Panc1 (cell line): ENCODE data around the gene SH2D1A.

Experiments used
- CTCF ChIP-seq: fragments of 450-650 bp; IDR thresholded peaks from 2 replicates; pipeline ENCODE4 v1.5.1; 2017; ENCODE audit warnings: mild to moderate bottlenecking
- REST ChIP-seq, 2 experiments: IDR thresholded peaks; 2 replicates each; pipeline ENCODE4 v1.6.1; 2011 to 2012; ENCODE audit warnings: low read depth in 2 of 2, control low read depth in 1 of 2, low read length in 1 of 2, mild to moderate bottlenecking in 1 of 2, moderate library complexity in 1 of 2; ENCODE audit not compliant: insufficient read depth in 1 of 2
- TCF7L2 ChIP-seq: IDR thresholded peaks from 2 replicates; pipeline ENCODE4 v1.6.1; 2011; ENCODE audit warnings: mild to moderate bottlenecking, low read depth, low read length, inconsistent platforms

DNA sequence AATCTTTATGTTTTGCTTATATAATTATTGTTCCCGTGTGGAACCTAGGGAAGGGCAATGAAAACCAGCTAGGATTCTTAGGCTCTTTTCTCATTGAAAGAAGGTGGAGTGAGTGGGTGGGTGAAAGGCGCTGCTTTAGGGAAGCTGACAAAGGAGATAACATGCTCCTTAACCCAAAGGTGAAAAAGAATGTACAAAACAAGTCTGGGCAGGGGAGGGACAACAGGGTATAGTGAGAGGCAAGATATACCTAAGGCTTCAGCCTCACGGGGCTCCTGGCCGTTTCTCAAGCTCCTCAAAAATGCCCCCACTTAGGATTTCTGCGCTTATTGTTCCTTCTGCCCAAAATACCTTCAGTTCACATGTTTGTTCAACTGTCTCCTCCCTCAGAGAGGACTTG lies 1.8 kb downstream of the SH2D1A start:
- TF ChIP-seq CTCF: no peak
- no peak for TF ChIP-seq REST (IDR thresholded peaks at IDR 0.05; ENCODE audit: insufficient read depth in 1 of 2, low read depth in 2 of 2, low read length in 1 of 2)
- TF ChIP-seq TCF7L2: no peak
